ENCODE data around the gene OLFM1. TPM values are rescaled to one million over a fixed set of nuclear protein-coding genes. Genes with fewer than 3 reads are reported as not detected.
A peak's percentile ranks its signal among the peaks of the same experiment; 100 is the strongest.

Gene OLFM1
- total RNA-seq, 1 experiment from 2014 or later: 0.06 TPM

- no peak for DNase-seq (ENCODE audit: low read depth)
Observed at GRCh38 chr9:135088979-135089847, 1.7 kb downstream of the OLFM1 start.

GRCh38 chr9:135090081-135090480 lies 2.6 kb downstream of the OLFM1 start:
- DNase-seq (ENCODE audit: low read depth): no peak

- no peak for DNase-seq (ENCODE audit: low read depth)
Observed at GRCh38 chr9:135090547-135090946, 3.1 kb downstream of the OLFM1 start.

- DNase-seq (ENCODE audit: low read depth): no peak
Observed at GRCh38 chr9:135091545-135091944, 4.1 kb downstream of the OLFM1 start.

- DNase-seq (ENCODE audit: low read depth): no peak
Observed at GRCh38 chr9:135093111-135093510, 5.6 kb downstream of the OLFM1 start.

- no peak for DNase-seq (ENCODE audit: low read depth)
Observed at GRCh38 chr9:135093911-135094584, 6.6 kb downstream of the OLFM1 start.

- no peak for DNase-seq (ENCODE audit: low read depth)
Observed at GRCh38 chr9:135095470-135096407, 8.3 kb downstream of the OLFM1 start.

- no peak for DNase-seq (ENCODE audit: low read depth)
Observed at GRCh38 chr9:135096408-135096895, 9.0 kb downstream of the OLFM1 start.

GRCh38 chr9:135098400-135099105 lies 11.1 kb downstream of the OLFM1 start:
- DNase-seq (ENCODE audit: low read depth): peak; percentile 10

- DNase-seq (ENCODE audit: low read depth): no peak
Observed at GRCh38 chr9:135099574-135099973, 12.1 kb downstream of the OLFM1 start.

GRCh38 chr9:135100241-135100681 lies 12.8 kb downstream of the OLFM1 start:
- DNase-seq (ENCODE audit: low read depth): no peak

GRCh38 chr9:135100725-135101410 lies 13.4 kb downstream of the OLFM1 start:
- no peak for DNase-seq (ENCODE audit: low read depth)

- no peak for DNase-seq (ENCODE audit: low read depth)
Observed at GRCh38 chr9:135101486-135101885, 14.0 kb downstream of the OLFM1 start.

GRCh38 chr9:135101926-135102325 lies 14.5 kb downstream of the OLFM1 start:
- no peak for DNase-seq (ENCODE audit: low read depth)

- no peak for DNase-seq (ENCODE audit: low read depth)
Observed at GRCh38 chr9:135102331-135102730, 14.9 kb downstream of the OLFM1 start.

GRCh38 chr9:135103001-135103446 lies 15.6 kb downstream of the OLFM1 start:
- DNase-seq (ENCODE audit: low read depth): no peak

- DNase-seq (ENCODE audit: low read depth): no peak
Observed at GRCh38 chr9:135103931-135104639, 16.6 kb downstream of the OLFM1 start.

GRCh38 chr9:135104761-135105160 lies 17.3 kb downstream of the OLFM1 start:
- DNase-seq (ENCODE audit: low read depth): no peak

GRCh38 chr9:135105211-135105745 lies 17.8 kb downstream of the OLFM1 start:
- no peak for DNase-seq (ENCODE audit: low read depth)

All from HT1080 (cell line).